Body of pancreas (tissue), 4 donors: Measurements from ENCODE around the gene PRR12. TPM values are rescaled to one million over a fixed set of nuclear protein-coding genes. Genes with fewer than 3 reads are reported as not detected.

Source experiments
- ATAC-seq: fragments of 150-250 bp; one replicate; pipeline ENCODE4 v1.9.1; 2016
- DNase-seq, 4 donors: peaks; one replicate each; pipeline ENCODE4 v3.0.0-alpha.2; 2019
- H3K27ac ChIP-seq, 4 donors: fragments of 200-600 bp; sonication (generic); 1 replicate in 3 of 4; 2 replicates in 1 of 4; pipeline versions ENCODE4 v1.5.1 to v1.6.1; 2016 to 2019; ENCODE audit warnings: mild to moderate bottlenecking in 1 of 4, mixed read lengths in 1 of 4, moderate library complexity in 1 of 4
- H3K27me3 ChIP-seq, 2 donors: fragments of 200-600 bp; sonication (generic); one replicate each; pipeline ENCODE4 v1.6.0; 2016; ENCODE audit warnings: mild to moderate bottlenecking in 1 of 2
- H3K36me3 ChIP-seq, 2 donors: fragments of 200-600 bp; sonication (generic); replicated peaks in 1 of 2; 2 replicates each; pipeline ENCODE4 v1.5.1; 2016; ENCODE audit warnings: low read depth in 2 of 2; ENCODE audit not compliant: insufficient read depth in 1 of 2
- H3K4me1 ChIP-seq: fragments of 200-600 bp; sonication (generic); one replicate; pipeline ENCODE4 v1.6.0; 2016
- H3K4me3 ChIP-seq, 2 donors: fragments of 200-600 bp; sonication (generic); 1 replicate in 1 of 2; 2 replicates in 1 of 2; pipeline ENCODE4 v1.5.1; 2016 to 2019
- H3K9me3 ChIP-seq, 3 donors: fragments of 200-600 bp; sonication (generic); 1 replicate in 2 of 3; 2 replicates in 1 of 3; pipeline ENCODE4 v1.5.1; 2016
- POLR2A ChIP-seq, 3 donors: fragments of 450-650 bp; IDR thresholded peaks; one replicate each; pipeline ENCODE4 v1.6.1; 2016; ENCODE audit warnings: antibody characterized with exemption in 3 of 3, mild to moderate bottlenecking in 2 of 3
- WGBS, 2 donors: methylation state at CpG; one replicate each; pipeline ENCODE4 v1.1.5; 2017; 5-methylcytosine and 5-hydroxymethylcytosine counted together
- intact Hi-C: fragments of 100-400 bp; cut with DNase I; formaldehyde crosslinking; loops from one replicate; pipeline ENCODE4 v1.15.1; 2023
- total RNA-seq, 2 donors: library from RNA; depleted of rRNA; stranded (reverse); fragments of >200 nt; gene quantifications; one replicate each; pipeline ENCODE4 v1.1.0, GENCODE V29; 2016
- TF ChIP-seq, protein P1 (sequence below), 7 experiments: fragments of 450-650 bp in 4 of 7; fragments of 200-600 bp in 3 of 7; sonication (generic) in 3 of 7; IDR thresholded peaks; one replicate each; pipeline ENCODE4 v1.5.1; 2016 to 2019; ENCODE audit warnings: antibody characterized with exemption in 7 of 7

PRR12 gene
- total RNA-seq, 2 donors from 2014 or later = 8.0 to 23.4 TPM

DNA sequence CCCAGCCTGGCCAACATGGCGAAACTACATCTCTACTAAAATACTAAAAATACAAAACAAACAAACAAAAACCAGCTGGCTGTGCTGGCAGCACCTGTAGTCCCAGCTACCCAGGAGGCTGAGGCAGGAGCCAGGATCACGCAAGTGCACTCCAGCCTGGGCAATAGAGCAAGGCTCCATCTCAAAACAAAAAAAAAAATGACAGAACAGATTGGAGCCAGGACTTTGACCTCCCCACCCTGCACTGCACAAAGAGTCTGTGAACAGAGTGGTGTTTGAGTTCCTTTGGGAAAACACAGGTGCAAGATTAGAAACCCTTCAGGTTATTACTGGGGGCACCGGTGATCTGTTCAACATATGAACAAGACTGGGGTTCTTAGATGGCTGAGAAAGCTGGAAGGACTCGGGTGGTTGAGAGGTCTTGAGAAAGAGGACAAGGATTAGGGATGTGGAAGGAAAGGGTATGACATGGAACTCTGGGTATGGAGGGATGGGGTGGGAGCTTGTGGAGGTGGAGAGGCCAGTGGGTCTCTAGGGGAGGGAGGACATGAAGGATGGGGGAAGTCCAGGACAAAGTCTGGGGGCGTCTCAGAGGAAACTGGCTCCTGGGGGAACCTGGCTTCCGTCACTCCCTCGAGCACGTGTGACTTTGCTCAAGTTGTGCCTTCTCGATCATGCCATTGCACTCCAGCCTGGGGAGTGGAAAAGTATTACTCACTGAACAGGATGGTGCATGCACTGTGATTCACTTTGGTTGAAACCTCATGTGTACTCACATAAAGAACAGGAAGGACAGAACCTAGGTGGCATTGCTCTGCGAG, 37.3 kb upstream of the PRR12 start:
- H3K9me3 ChIP-seq = no peaks in the 10 kb centered on the region
- no peak overlapping the region for H3K4me3 ChIP-seq
- H3K4me1 ChIP-seq = peaks cover 54% of the 10 kb centered on the region
- ATAC-seq (peak; percentile 70), DNase-seq (peak; percentile 82 to 93 (median 90))
- no peaks in the 10 kb centered on the region for H3K36me3 ChIP-seq
- H3K27ac ChIP-seq = peak overlapping the region; percentile 72 to 87 (median 86)
- intact Hi-C loops = no loop called here
- no peaks in the 10 kb centered on the region for H3K27me3 ChIP-seq
- WGBS, 2 donors = 17 to 35% methylated on average over 6 to 10 of the region's 10 CpGs
- TF ChIP-seq, protein P1, sequence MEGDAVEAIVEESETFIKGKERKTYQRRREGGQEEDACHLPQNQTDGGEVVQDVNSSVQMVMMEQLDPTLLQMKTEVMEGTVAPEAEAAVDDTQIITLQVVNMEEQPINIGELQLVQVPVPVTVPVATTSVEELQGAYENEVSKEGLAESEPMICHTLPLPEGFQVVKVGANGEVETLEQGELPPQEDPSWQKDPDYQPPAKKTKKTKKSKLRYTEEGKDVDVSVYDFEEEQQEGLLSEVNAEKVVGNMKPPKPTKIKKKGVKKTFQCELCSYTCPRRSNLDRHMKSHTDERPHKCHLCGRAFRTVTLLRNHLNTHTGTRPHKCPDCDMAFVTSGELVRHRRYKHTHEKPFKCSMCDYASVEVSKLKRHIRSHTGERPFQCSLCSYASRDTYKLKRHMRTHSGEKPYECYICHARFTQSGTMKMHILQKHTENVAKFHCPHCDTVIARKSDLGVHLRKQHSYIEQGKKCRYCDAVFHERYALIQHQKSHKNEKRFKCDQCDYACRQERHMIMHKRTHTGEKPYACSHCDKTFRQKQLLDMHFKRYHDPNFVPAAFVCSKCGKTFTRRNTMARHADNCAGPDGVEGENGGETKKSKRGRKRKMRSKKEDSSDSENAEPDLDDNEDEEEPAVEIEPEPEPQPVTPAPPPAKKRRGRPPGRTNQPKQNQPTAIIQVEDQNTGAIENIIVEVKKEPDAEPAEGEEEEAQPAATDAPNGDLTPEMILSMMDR (IDR thresholded peaks at IDR 0.05) = peak in 1 of 7 experiments; percentile 22
- peak in 2 of 3 donors; percentile 25 to 43 for TF ChIP-seq POLR2A (IDR thresholded peaks at IDR 0.05)

- ATAC-seq = no peak
- Histone ChIP-seq H3K4me3 (no peak overlapping the region), H3K9me3 (no peaks in the 10 kb centered on the region), H3K4me1 (peaks cover 65% of the 10 kb centered on the region), H3K27me3 (no peaks in the 10 kb centered on the region), H3K36me3 (peaks cover 0 to 1% of the 10 kb centered on the region in 2 donors), H3K27ac (peak overlapping the region; percentile 72 to 87 (median 86))
- DNase-seq = peak; percentile 36 to 58 (median 46)
- 39 to 41% methylated on average over 11 to 17 of the region's 17 CpGs for WGBS, 2 donors
- no peak for TF ChIP-seq POLR2A (IDR thresholded peaks at IDR 0.05)
- TF ChIP-seq, protein P1 (IDR thresholded peaks at IDR 0.05) = no peak
- intact Hi-C loops = no loop called here
Observed at GRCh38 chr19:49554701-49555181, 36.2 kb upstream of the PRR12 start.

DNA sequence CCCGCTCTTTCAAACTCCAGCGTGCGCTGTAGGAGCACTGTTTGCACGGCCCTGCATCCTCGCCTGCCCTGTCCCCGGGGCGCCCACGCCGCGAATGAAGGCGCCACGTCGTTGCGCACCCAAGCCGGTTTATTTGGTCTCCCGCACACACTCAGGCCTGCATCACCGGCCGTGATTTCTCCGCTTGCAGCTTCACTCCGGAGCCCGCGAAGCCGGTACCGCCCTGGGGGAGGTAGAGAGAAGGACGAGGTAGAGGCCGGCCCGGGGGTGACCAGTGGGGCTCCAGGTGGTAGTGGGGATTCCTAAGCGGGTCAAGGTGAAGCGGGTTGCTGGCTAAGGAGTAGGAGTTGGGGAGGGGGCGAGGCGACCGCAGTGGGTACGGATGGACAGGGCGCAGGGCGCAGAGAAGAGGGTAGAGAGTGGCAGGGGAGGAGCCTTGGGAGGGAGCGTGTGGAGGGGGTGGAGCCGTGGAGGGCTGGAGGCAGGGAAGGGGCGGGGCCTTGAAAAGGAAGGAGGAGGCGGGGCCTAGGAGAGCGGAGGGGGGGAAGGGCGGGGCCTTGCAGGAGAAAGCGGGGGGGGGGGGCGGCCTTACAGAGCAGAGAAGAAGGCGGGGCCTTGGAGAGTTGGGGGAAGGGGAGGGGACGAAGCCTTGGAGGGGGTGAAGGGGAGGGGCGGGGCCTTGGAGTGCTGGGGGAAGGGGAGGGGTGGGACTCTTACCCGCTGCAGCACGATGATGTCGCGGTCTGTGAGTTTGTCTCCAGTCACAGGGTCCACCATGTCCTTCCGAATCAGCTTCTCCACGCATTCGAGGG, 35.2 kb upstream of the PRR12 start:
- 38 to 45% methylated on average over 24 to 50 of the region's 53 CpGs for WGBS, 2 donors
- peak overlapping the region in 1 of 2 donors; percentile 13 for H3K4me3 ChIP-seq

More for the DNA sequence above, 35.2 kb upstream of the PRR12 start:
- intact Hi-C loops = no loop called here
- Histone ChIP-seq H3K9me3 (no peaks in the 10 kb centered on the region), H3K4me1 (peaks cover 75% of the 10 kb centered on the region), H3K27ac (peak overlapping the region; percentile 91 to 95 (median 93)), H3K36me3 (peaks cover 0 to 1% of the 10 kb centered on the region in 2 donors), H3K27me3 (no peaks in the 10 kb centered on the region)
- DNase-seq (peak; percentile 94 to 96 (median 96)), ATAC-seq (peak; percentile 65)
- TF ChIP-seq, protein P1 (IDR thresholded peaks at IDR 0.05) = no peak
- TF ChIP-seq POLR2A (IDR thresholded peaks at IDR 0.05) = no peak
